Pancreas (tissue), 10 donors: ENCODE measurements around the gene SLC38A6. TPM values are rescaled to one million over a fixed set of nuclear protein-coding genes. Genes with fewer than 3 reads are reported as not detected.

Experiments
- ATAC-seq, 4 donors: fragments of 200-7000 bp; cut with Tn5 transposase; one replicate each; pipeline versions ENCODE4 v1.8.0 to v1.9.1; 2020; ENCODE audit warnings: mild to moderate bottlenecking in 4 of 4, moderate library complexity in 4 of 4
- DNase-seq, 6 donors: peaks; one replicate each; pipeline ENCODE4 v3.0.0-alpha.2; 2020
- FAIRE-seq: peaks from 2 replicates; lab custom pipeline; 2012; peaks lifted over from hg19 to GRCh38; lab: Jason Lieb, UNC
- H3K27ac ChIP-seq, 4 donors: fragments of 200-600 bp; sonication (generic); 1 replicate in 3 of 4; 2 replicates in 1 of 4; pipeline versions ENCODE4 v1.5.0 to v1.8.0; 2020
- H3K27me3 ChIP-seq, 4 donors: fragments of 200-600 bp; one replicate each; pipeline ENCODE4 v1.8.0; 2021
- H3K36me3 ChIP-seq, 3 donors: fragments of 200-600 bp; sonication (generic) in 1 of 3; one replicate each; pipeline versions ENCODE4 v1.5.0 to v1.8.0; 2020 to 2021
- H3K4me1 ChIP-seq, 3 donors: fragments of 200-600 bp; one replicate each; pipeline ENCODE4 v1.8.0; 2021
- H3K4me3 ChIP-seq, 4 donors: fragments of 200-600 bp; sonication (generic) in 2 of 4; one replicate each; pipeline versions ENCODE4 v1.5.0 to v1.8.0; 2020 to 2021
- H3K9me3 ChIP-seq, 4 donors: fragments of 200-600 bp; one replicate each; pipeline ENCODE4 v1.8.0; 2021
- CTCF ChIP-seq, 4 donors: fragments of 200-600 bp; sonication (generic) in 3 of 4; IDR thresholded peaks; one replicate each; pipeline versions ENCODE4 v1.5.0 to v1.8.0; 2021; ENCODE audit warnings: antibody characterized with exemption in 4 of 4
- WGBS, 2 donors: extraction: QIAGEN DNeasy Blood & Tissue Kit; methylation state at CpG; one replicate each; pipeline ENCODE4 v1.1.7; 2013; 5-methylcytosine and 5-hydroxymethylcytosine counted together
- intact Hi-C, 3 donors: fragments of 100-400 bp; cut with DNase I; formaldehyde crosslinking; loops; one replicate each; pipeline versions ENCODE4 v1.11.1 to v1.14.2; 2022
- polyA plus RNA-seq, 2 donors: library from polyadenylated mRNA; stranded (reverse); fragments of 200-250 nt; gene quantifications; one replicate each; pipeline ENCODE4 v1.2.3, GENCODE V29; 2013
- total RNA-seq, 6 donors: library from RNA; stranded (reverse); fragmentation: NEBNext Ultra II Directional in 4 of 6; extraction: Animal tissue kit (Norgen Biotek cat#: 25700) in 4 of 6; gene quantifications; one replicate each; pipeline versions ENCODE4 v1.2.1 to v1.2.4, GENCODE V29; 2021 to 2023
- donor health status: healthy with polysubstance abuse.
- donor health status: DM: no; HTN: no; CAD: no; lungs with moderate emphysema.
- donor health status: DM: no; HTN: no; CAD: no.
- donor health status: control.
- donor health status: control.
- donor health status: Bipolar disorder and iron deficiency.
- donor health status: DM: yes; HTN: yes; CAD: no.
- donor health status: DM: no; HTN: no; CAD: no.
- donor health status: DM: no; HTN: no; CAD: no.
- donor health status: DM: yes; HTN: yes; CAD: no.

Gene SLC38A6
- total and polyA plus RNA-seq, 8 donors = 2.2 to 8.6 (median 4.7) TPM

GRCh38 chr14:61031026-61031425, 50.0 kb downstream of the SLC38A6 start:
- Histone ChIP-seq H3K27ac (no peak overlapping the region), H3K4me3 (no peak overlapping the region), H3K36me3 (no peaks in the 10 kb centered on the region), H3K9me3 (no peaks in the 10 kb centered on the region), H3K4me1 (no peaks in the 10 kb centered on the region), H3K27me3 (no peaks in the 10 kb centered on the region)
- TF ChIP-seq CTCF (IDR thresholded peaks at IDR 0.05) = no peak
- FAIRE-seq = no peak
- intact Hi-C loops = no loop called here
- DNase-seq = no peak
- no peak for ATAC-seq

GRCh38 chr14:61033054-61033453, 52.0 kb downstream of the SLC38A6 start:
- Histone ChIP-seq H3K27me3 (no peaks in the 10 kb centered on the region), H3K4me1 (no peaks in the 10 kb centered on the region), H3K4me3 (no peak overlapping the region), H3K9me3 (no peaks in the 10 kb centered on the region), H3K27ac (no peak overlapping the region), H3K36me3 (no peaks in the 10 kb centered on the region)
- ATAC-seq (no peak), FAIRE-seq (no peak), DNase-seq (no peak)
- 91 to 93% methylated on average over 3 of the region's 3 CpGs for WGBS, 2 donors
- intact Hi-C loops = no loop called here
- no peak for TF ChIP-seq CTCF (IDR thresholded peaks at IDR 0.05)

- ATAC-seq (no peak), FAIRE-seq (no peak), DNase-seq (no peak)
- intact Hi-C loops = no loop called here
- Histone ChIP-seq H3K4me1 (no peaks in the 10 kb centered on the region), H3K36me3 (no peaks in the 10 kb centered on the region), H3K27ac (no peak overlapping the region), H3K27me3 (no peaks in the 10 kb centered on the region), H3K9me3 (no peaks in the 10 kb centered on the region), H3K4me3 (no peak overlapping the region)
- no peak for TF ChIP-seq CTCF (IDR thresholded peaks at IDR 0.05)
Measured at GRCh38 chr14:61033855-61034254, 52.8 kb downstream of the SLC38A6 start.

GRCh38 chr14:61034416-61035120, 53.5 kb downstream of the SLC38A6 start:
- no peaks in the 10 kb centered on the region for H3K36me3 ChIP-seq
- ATAC-seq = no peak
- no peak for DNase-seq
- no peaks in the 10 kb centered on the region for H3K4me1 ChIP-seq
- no peaks in the 10 kb centered on the region for H3K27me3 ChIP-seq
- no peak for FAIRE-seq
- no peak for TF ChIP-seq CTCF (IDR thresholded peaks at IDR 0.05)
- H3K4me3 ChIP-seq = no peak overlapping the region
- WGBS, 2 donors = 65 to 71% methylated on average over 4 of the region's 4 CpGs
- intact Hi-C loops = no loop called here
- H3K27ac ChIP-seq = no peak overlapping the region
- H3K9me3 ChIP-seq = no peaks in the 10 kb centered on the region

GRCh38 chr14:61037215-61037614, 56.2 kb downstream of the SLC38A6 start:
- ATAC-seq = no peak
- FAIRE-seq = no peak
- H3K4me1 ChIP-seq = no peaks in the 10 kb centered on the region
- WGBS, 2 donors = 94 to 97% methylated on average over 3 of the region's 3 CpGs
- H3K4me3 ChIP-seq = no peak overlapping the region
- no peaks in the 10 kb centered on the region for H3K27me3 ChIP-seq
- H3K9me3 ChIP-seq = no peaks in the 10 kb centered on the region
- DNase-seq = no peak
- no peaks in the 10 kb centered on the region for H3K36me3 ChIP-seq
- no peak for TF ChIP-seq CTCF (IDR thresholded peaks at IDR 0.05)
- H3K27ac ChIP-seq = no peak overlapping the region
- intact Hi-C loops = no loop called here
